SHP77 (cell line): ENCODE measurements around the gene CLHC1.
"Not testable (repeated sequence)": the region's sequence is repeated elsewhere in the genome, so short reads cannot be mapped to it uniquely, and the experiment has no call there.

Source experiments
- DNase-seq, 2 experiments: peaks; one replicate each; lab custom pipeline; 2025; lab: John Stamatoyannopoulos, UW

Gene CLHC1

DNA sequence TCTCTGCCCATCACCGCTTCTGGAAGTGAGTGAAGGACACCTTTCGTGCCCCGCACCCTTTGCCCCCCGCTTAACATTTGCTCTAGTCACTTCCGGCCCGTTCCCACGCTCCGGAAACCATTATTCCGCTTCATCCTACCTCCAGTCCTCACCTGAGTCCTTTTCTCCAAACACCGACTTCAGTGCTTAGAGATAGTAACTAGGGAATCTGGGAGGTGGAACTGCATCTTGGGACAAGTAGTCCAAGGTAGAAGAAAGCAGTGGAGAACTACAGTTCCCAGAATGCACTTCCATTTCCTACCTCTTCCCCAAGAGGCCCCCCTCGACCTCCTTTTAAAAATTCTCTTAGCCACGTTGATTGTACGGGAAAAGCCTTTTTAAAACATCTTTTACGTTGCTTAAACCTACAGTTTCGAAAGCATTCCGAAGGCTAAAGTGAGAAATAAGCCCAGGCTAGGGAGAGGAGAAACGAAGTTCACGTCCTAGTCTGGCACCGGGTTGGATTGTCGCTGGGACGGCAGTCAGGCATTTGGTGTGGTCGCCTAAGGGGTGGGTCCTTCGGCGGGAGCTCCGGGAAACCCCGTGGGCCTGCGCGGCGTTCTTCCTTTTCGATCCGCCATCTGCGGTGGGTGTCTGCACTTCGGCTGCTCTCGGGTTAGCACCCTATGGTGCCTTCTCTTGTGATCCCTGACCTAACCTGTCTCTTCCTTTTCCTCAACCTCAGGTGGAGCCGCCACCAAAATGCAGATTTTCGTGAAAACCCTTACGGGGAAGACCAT is at the start of gene CLHC1, which contains the start of gene RPS27A:
TSS of gene CLHC1 (minus strand) at position 210 of the 779 bp plus-strand sequence. CDS start 9,882 bp downstream, outside the sequence.
TSS of gene RPS27A (plus strand) at position 605 of the 779 bp plus-strand sequence. CDS start at position 742, 137 bp downstream.
- DNase-seq, result peak; percentile 99 to 100

DNA sequence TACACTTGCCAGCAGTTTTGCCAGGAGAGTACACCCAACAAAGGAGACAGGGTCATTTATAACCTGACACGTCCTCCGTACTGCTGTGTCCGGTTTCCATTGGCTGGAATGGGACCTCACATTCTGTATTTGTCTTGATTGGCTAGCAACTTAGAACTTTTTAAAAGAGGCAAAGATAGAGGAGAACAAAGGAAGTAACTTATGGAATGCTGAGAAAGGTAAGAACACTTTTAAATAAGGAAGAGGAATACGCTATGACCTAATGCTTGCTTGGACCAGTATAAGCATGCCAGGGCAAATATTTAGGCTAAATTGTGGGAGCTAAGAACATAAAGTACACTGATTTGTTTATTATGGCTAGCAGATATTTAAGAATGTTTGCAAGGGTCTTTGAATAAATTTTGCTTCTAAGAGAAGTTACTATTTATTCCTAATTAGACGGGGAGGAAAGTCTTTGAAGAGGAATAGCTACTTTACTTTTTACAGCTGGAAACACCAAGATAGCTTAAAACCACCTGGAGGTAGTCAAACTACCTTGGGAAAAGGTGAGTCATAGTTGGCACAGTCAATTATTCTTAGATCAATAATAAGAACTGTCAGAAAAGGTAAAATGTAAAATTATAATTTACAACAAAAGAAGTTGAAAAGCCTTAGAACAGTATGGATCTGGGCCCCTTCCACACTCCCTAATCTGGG is 48.9 kb upstream of the CLHC1 start:
- not testable (repeated sequence) for DNase-seq

DNA sequence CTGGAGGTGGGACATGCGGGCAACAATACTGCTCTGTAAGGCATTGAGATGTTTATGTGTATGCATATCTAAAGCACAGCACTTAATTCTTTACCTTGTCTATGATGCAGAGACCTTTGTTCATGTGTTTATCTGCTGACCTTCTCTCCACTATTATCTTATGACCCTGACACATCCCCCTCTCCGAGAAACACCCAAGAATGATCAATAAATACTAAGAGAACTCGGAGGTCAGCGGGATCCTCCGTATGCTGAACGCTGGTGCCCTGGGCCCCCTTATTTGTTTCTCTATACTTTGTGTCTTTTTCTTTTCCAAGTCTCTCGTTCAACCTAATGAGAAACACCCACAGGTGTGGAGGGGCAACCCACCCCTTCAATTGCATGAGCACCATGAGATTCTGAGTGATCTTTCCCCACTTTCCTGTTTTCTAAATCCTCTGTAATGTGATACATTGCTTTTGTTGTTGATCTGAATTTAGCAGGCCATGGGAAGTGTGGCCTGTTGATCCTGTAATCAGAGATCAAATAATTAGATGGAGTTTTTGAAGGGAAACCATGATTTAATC is 47.8 kb upstream of the CLHC1 start:
- DNase-seq, result not testable (repeated sequence)

DNA sequence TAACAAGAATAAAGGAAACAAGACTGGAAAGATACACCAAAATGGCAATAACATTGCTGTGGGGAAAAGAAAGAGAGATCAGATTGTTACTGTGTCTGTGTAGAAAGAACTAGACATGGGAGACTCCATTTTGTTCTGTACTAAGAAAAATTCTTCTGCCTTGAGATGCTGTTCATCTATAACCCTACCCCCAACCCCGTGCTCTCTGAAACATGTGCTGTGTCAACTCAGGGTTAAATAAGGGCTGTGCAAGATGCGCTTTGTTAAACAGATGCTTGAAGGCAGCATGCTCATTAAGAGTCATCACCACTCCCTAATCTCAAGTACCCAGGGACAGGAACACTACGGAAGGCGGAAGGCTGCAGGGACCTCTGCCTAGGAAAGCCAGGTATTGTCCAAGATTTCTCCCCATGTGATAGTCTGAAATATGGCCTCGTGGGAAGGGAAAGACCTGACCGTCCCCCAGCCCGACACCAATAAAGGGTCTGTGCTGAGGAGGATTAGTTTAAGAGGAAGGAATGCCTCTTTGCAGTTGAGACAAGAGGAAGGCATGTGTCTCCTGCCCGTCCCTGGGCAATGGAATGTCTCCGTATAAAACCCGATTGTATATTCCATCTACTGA is 47.2 kb upstream of the CLHC1 start:
- DNase-seq, result not testable (repeated sequence)

DNA sequence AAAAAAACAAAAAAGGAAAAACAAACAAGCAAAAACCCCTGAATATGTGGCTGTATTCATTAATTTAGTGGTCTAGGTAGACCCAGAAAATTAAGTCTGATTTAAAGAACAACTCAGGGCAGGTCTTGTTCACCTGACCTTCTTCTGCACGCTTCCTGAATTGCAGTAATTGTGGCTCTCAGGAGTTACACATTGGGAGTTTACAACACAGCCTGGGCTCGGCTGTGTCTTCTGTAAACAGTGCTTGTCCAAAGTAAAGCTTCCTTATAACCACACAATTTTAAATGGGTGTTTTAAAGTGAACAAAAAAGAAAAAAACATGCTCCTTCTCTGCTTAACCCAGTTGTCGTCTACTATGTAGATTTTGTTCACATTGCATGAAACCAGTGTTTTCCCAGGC is 45.2 kb upstream of the CLHC1 start:
- no peak for DNase-seq

DNA sequence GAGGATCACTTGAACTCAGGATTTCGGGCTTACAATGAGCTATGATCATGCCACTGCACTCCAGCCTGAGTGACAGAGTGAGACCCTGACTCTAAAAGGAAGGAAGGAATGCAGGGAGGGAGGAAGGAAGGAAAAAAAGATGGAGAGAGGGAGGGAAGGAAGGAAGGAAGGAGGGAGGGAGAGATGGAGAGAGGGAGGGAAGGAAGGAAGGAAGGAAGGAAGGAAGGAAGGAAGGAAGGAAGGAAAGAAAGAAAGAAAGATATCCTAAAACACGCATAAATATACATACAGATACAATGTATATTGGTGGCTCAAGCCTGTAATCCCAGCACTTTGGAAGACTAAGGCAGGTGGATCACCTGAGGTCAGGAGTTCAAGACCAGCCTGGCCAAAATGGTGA is 42.3 kb upstream of the CLHC1 start:
- DNase-seq, result not testable (repeated sequence)

DNA sequence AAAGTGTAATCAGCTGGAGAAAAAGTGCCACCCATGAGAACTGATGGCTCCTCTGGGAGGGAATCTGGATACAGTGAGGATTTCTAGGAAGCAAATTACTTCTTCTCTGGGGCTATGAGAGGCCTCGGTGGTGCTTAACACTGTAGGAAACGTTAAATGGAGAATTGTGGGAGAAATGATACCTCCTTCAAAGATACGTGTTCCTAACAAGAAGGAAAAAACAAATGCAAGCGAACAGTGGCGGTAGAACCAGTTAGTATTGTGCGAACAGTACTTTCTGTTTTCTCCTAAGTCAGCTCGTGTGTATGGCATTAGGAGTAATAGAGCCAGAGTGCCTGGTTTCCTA is 37.5 kb upstream of the CLHC1 start:
- DNase-seq, result peak in 1 of 2 experiments; percentile 53

DNA sequence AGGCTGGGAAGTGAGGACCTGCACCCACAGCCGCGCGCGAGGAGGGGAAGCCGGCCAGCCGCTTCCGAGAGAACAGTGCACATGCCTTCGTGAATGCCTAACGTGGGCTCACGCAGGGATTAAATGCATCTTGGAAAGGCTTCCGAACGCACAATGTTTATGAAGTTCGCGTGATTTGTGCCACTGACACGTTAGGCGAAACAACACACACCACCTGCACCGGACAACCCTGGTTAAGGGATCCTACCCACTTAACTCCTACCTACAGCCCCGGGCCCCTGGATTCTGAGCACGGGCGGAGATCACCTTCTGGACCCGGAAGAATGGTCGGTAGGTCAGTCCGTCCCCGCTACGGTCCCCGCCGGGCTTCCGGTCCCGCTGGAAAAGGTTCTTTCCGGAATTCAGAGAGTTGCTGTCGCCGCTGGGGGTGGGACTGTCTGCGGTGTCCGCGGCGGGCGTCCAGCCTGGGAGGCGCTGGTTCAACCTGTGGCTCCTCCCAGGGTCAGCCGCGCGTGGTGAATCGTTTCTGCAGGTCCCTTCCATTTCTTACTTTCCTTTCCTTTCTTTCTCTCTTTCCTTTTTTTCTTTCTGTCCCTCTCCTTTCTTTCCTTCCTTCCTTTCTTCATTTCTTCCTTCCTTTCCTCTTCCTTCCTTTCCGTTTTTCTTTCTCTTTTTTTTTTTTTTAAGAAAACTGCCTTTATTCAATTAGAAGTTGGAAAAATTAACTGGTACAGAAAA is 37.0 kb upstream of the CLHC1 start, which contains the start of gene MTIF2:
TSS of gene MTIF2 (minus strand) at position 325 of the 738 bp plus-strand sequence. CDS start 5,373 bp downstream, outside the sequence.
- peak; percentile 99 for DNase-seq

DNA sequence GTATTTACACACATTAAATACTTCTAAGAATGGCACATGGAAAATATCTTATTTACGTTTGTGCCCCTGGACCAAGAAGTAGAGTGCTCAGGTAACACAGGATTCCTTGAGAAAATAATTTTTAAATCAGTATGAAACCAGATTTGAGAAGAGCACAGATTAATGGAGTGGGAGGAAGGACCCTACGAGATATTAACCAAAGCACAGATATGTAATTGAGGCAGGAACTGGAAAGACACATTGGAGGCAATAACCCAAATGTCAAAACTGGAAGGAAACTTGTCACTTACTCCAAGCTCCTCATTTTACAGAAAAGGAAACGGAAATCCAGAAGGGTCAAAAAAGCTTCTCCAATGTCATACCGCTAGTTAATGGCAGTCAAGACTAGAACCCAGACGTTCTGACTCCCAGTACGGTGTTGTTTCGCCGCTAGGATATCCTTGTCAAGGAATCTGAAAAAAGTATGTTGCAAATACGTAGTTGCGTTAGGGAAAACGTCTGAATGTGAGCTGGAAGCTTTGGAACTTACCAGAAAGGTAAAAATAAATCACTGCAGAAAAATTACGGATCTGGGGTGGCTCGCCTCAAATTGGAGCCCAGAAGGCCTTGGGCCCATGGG is 36.3 kb upstream of the CLHC1 start:
- no peak for DNase-seq

DNA sequence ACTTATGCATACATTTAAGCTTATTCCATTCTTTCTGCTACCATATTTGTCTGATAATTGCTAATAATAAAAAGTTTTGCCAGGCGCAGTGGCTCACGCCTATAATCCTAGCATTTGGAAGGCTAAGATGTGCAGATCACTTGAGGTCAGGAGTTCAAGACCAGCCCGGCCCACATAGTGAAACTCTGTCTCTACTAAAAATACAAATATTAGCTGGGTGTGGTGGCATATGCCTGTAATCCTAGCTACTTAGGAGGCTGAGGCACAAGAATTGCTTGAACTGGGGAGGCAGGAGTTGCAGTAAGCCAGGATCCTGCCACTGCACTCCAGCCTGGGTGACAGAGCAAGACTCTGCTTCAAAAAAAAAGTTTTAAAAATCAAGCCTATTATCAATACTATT is 27.5 kb upstream of the CLHC1 start:
- DNase-seq, result not testable (repeated sequence)

DNA sequence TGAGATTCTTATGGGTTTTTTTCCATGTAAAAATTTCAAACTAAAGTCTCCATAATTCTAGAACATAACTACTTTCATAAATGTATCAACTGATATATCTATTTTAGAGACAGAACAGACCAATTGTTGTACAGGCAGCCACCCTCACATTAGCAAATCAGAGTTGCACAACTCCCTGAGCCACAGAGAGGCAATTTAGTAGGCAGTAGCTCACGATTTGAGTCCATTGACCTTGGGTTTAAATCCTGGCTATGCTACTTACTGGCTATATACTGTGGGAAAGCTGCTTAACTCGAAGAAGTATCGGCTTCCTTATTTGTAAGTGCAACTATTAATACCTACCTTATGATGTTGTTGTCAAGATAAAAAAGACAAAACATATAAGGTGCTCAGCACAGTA is 20.7 kb upstream of the CLHC1 start:
- no peak for DNase-seq

DNA sequence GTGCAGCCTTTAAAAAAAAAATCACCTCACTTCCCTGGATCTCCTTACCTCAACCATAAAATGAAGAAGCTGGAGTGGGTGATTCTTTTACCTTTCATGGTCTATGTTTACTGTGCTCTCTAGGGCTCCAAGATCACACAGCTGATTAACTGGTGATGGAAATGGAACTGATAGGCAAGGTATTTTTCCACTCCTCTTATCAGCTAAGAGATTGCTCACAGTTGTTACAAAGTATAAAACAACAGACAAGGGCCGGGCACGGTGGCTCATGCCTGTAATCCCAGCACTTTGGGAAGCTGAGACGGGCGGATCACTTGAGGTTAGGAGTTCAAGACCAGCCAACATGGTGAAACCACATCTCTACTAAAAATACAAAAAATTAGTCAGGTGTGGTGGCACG is 14.9 kb upstream of the CLHC1 start:
- no peak for DNase-seq

DNA sequence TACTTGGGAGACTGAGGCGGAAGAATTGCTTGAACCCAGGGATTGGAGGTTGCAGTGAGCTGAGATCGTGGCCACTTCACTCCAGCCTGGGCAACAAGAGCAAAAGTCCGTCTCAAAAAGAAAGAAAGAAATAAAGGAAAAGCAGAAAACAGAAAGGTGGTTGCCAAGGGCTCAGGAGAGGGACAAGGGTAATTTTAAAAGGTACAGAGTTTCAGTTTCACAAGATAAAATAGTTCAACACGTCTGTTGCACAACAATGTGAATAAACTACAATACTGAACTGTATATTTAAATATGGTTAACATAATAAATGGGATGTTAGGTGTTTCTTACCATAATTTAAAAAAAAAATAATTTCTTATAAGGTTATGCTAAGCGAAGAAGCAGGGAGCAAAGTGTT is 13.3 kb upstream of the CLHC1 start:
- DNase-seq, result no peak

DNA sequence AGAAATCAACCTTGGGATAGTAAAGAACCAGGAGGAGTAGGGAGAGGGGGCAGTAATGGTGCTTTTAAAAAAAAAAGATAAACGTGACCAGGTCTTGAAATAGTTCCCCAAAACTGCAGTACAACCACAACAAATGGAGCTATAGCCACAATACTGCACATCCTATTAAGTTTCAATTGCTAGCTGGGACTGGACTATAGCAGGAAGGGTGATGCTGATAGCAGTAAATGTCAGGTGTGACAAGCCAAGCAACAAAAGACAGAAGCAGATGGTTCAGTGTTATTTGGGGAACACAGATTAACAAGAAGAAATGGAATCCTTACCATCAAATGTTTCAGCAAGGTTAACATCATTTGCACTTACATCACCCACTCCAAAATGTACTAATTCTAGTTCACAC is 10.5 kb upstream of the CLHC1 start:
- DNase-seq, result no peak

DNA sequence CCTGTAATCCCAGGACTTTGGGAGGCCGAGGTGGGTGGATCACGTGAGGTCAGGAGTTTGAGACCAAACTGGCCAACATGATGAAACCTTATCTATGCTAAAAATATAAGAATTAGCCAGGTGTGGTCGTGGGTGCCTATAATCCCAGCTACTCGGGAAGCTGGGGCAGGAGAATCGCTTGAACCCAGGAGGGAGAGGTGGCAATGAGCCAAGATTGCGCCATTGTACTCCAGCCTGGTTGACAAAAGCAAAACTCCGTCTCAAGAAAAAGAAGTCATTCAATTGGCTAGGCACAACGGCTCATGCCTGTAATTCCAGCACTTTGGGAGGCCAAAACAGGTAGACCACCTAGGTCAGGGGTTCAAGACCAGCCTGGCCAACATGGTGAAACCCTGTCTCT is 9.5 kb upstream of the CLHC1 start:
- DNase-seq, result not testable (repeated sequence)

DNA sequence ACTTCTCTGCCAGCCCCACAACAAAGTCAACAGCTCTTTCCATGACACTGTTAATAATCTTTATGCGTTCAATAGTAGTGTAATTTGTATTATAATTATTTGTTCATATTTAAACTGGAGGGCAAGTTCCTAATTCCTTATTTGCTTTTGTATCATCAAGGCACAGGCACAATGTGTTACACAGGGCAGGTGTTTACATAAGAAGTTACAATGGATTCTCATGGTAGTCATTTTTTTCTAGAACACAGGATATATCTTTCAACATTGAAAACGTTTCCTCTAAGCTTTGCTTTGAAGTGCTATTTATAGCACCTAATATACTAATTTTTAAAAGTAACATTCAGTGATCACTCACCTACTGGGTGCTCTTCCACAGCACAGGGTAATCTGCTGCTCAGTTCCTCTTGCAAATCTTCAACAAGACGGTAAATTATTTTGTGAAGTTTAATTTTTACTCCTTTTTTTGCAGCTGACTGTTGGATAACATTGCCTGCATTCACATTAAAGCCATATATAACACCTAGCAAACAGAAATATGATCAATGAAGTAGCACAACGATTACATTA is 7.6 kb upstream of the CLHC1 start:
- DNase-seq, result peak in 1 of 2 experiments; percentile 37

DNA sequence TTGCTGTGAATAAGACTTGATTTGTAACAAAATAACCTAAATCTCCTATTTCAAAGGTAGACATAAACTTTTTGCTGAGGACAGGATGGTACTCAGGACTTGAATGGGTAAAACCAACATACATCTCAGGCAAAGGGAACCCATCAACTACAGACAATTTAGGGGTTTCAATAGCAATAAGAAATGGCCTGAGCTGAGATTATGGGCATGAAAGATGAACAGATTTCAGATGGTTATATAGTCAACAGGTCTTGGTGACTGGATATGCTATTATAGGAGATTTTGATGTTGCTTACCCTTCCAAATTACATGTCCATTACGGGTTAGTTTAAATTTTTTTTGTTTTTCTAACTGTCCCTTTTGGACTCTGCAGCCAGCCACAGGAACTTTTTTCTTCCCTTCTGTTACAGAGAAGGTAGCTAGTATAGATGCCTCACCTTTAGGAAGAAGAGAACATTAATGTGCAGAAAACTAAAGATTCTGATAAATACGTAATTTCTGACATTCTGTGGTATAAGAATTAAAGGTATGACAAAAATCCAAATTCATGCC is 5.0 kb upstream of the CLHC1 start:
- no peak for DNase-seq

DNA sequence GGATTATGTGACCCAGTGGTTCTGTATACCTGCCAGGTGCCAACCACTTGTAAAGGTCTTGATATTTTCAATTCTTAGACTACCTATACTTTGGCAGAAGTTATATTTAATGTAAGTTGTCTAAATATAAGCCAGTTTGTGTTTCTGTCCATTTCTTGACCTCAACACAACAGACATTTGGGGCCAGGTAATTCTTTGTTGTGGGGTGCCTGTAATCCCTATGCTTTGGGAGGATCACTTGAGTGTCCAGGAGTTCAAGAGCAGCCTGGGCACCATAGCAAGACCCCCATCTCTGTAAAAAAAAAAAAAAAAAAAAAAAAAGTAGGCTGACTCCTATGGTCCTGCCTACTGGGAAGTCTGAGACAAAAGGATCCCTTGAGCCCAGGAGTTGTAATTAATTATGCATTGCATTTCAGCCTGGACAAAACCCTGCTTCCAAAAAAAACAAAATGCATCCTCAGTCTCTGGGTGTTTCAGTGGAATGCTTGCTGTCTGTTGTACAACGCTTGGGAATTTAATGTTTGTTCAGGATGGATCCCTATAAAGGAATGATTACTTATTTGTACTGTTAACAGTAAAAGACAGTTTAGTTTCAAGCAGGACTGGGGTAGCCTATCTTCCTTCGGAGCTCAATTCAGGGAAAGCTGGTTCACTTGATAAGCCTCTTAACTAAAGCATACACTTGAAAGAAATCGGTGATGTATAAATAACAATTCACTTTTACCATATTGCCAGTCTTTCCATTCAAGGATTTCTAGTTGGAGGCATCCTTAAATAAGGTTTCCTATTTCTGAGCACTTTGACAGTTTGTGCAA is 3.8 kb upstream of the CLHC1 start:
- no peak for DNase-seq

DNA sequence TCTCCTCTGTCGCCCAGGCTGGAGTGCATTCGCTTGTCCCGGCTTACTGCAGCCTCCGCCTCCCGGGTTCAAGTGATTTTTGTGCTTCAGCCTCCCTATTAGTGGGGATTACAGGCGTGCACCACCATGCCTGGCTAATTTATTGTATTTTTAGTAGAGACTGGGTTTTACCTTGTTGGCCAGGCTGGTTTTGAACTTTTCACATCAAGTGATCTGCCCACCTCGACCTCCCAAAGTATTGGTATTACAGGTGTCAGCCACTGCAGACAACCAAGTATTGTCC is 1.5 kb upstream of the CLHC1 start:
- no peak for DNase-seq
